Fibroblast of the aortic adventitia (primary cell): Measurements from ENCODE around the gene MAP3K21. TPM values are rescaled to one million over a fixed set of nuclear protein-coding genes. Genes with fewer than 3 reads are reported as not detected.
A peak's percentile ranks its signal among the peaks of the same experiment; 100 is the strongest.

Experiments used
- DNase-seq: peaks from one replicate; pipeline ENCODE4 v3.0.0-alpha.2; 2010; ENCODE audit warnings: low read depth
- H3K4me3 ChIP-seq: 2 replicates; pipeline ENCODE4 v1.5.1; 2011; ENCODE audit warnings: low read depth, mild to moderate bottlenecking, control low read depth, low read length, moderate library complexity
- CTCF ChIP-seq: IDR thresholded peaks from 2 replicates; pipeline ENCODE4 v1.5.1; 2011; ENCODE audit warnings: mild to moderate bottlenecking, low read length, control low read depth, inconsistent platforms; ENCODE audit not compliant: insufficient read depth
- total RNA-seq: library from RNA; depleted of rRNA; stranded (reverse); fragments of >200 nt; gene quantifications from 2 replicates; pipeline ENCODE4 v1.2.3, GENCODE V29; 2012; ENCODE audit warnings: low replicate concordance

MAP3K21 gene
- total RNA-seq, 1 donor = 0.18 TPM

- DNase-seq = no peak
- TF ChIP-seq CTCF = no peak
- H3K4me3 ChIP-seq = no peak overlapping the region
Observed at GRCh38 chr1:233431753-233432403, 104.4 kb downstream of the MAP3K21 start.

- DNase-seq = peak; percentile 6
- TF ChIP-seq CTCF = no peak
- H3K4me3 ChIP-seq = no peak overlapping the region
Observed at GRCh38 chr1:233432916-233433315, 105.4 kb downstream of the MAP3K21 start.

GRCh38 chr1:233433436-233434210 is 106.1 kb downstream of the MAP3K21 start:
- no peak for DNase-seq
- no peak overlapping the region for H3K4me3 ChIP-seq
- no peak for TF ChIP-seq CTCF

Other genes starting within 250 kb of the MAP3K21 start
- gene PCNX2, start 32.0 kb upstream of the MAP3K21 start, total RNA-seq = 70.7 and 130 TPM in 2 replicates